Activated B cell treated with CpG ODN at 0.5 μM for 24 hours (primary cell): Measurements from ENCODE around the gene CNMD. TPM values are rescaled to one million over a fixed set of nuclear protein-coding genes. Genes with fewer than 3 reads are reported as not detected.

Source experiments
- ATAC-seq: fragments of 200-7000 bp; cut with Tn5 transposase; one replicate; pipeline ENCODE4 v1.10.0; 2021; ENCODE audit warnings: low read depth, mild to moderate bottlenecking, moderate library complexity
- CTCF ChIA-PET: fragments of 350-600 bp; sonication (Branson Sonifier 250); formaldehyde crosslinking; loops from one replicate; lab custom pipeline; 2021; ENCODE audit warnings: antibody characterized with exemption; lab: Charles Lee
- POLR2A ChIA-PET: fragments of 350-600 bp; sonication (Branson Sonifier 250); formaldehyde crosslinking; loops from one replicate; lab custom pipeline; 2021; ENCODE audit warnings: antibody characterized with exemption; lab: Charles Lee
- DNase-seq: peaks from one replicate; pipeline ENCODE4 v3.0.0; 2022
- H3K27ac Mint-ChIP-seq: one replicate; pipeline ENCODE4 v1.8.0; 2020; ENCODE audit warnings: mixed read lengths
- H3K27me3 Mint-ChIP-seq: one replicate; pipeline ENCODE4 v1.8.0; 2021; ENCODE audit warnings: mixed read lengths
- H3K36me3 Mint-ChIP-seq: one replicate; pipeline ENCODE4 v1.8.0; 2021; ENCODE audit warnings: low read depth, mixed read lengths
- H3K4me1 Mint-ChIP-seq: one replicate; pipeline ENCODE4 v1.8.0; 2021; ENCODE audit warnings: mixed read lengths
- H3K4me3 Mint-ChIP-seq: one replicate; pipeline ENCODE4 v1.8.0; 2020; ENCODE audit warnings: mild to moderate bottlenecking, mixed read lengths
- H3K9me3 Mint-ChIP-seq: one replicate; pipeline ENCODE4 v1.8.0; 2020; ENCODE audit warnings: mixed read lengths
- CTCF ChIP-seq: fragments of 200-600 bp; IDR thresholded peaks from one replicate; pipeline ENCODE4 v1.8.0; 2022; ENCODE audit warnings: antibody characterized with exemption, mild to moderate bottlenecking
- intact Hi-C: fragments of 100-400 bp; cut with micrococcal nuclease; formaldehyde crosslinking; loops from one replicate; pipeline ENCODE4 v1.15.1; 2024
- total RNA-seq: library from RNA; stranded (reverse); gene quantifications from 2 replicates; pipeline ENCODE4 v1.2.3, GENCODE V29; 2022

The CNMD gene
- total RNA-seq, 1 donor from 2014 or later, result not detected

- no peaks in the 10 kb centered on the region for H3K36me3 Mint-ChIP-seq
- H3K27ac Mint-ChIP-seq, result no peak overlapping the region
- CTCF ChIA-PET, result no interaction called here
- no peak for TF ChIP-seq CTCF
- peaks cover 5% of the 10 kb centered on the region for H3K9me3 Mint-ChIP-seq
- intact Hi-C loops, result no loop called here
- no peak for DNase-seq
- peaks cover 6% of the 10 kb centered on the region for H3K4me1 Mint-ChIP-seq
- ATAC-seq, result no peak
- peaks cover 33% of the 10 kb centered on the region for H3K27me3 Mint-ChIP-seq
- no peak overlapping the region for H3K4me3 Mint-ChIP-seq
- POLR2A ChIA-PET, result no interaction called here
These were observed 1.7 kb downstream of the CNMD start for GRCh38 chr13:52737965-52738364.

- POLR2A ChIA-PET, result no interaction called here
- CTCF ChIA-PET, result no interaction called here
- DNase-seq, result no peak
- Mint-ChIP-seq H3K4me3 (no peak overlapping the region), H3K27ac (no peak overlapping the region), H3K4me1 (peaks cover 6% of the 10 kb centered on the region), H3K27me3 (peaks cover 29% of the 10 kb centered on the region), H3K36me3 (no peaks in the 10 kb centered on the region), H3K9me3 (peaks cover under 1% of the 10 kb centered on the region)
- no peak for ATAC-seq
- intact Hi-C loops, result no loop called here
- no peak for TF ChIP-seq CTCF
These were observed 2.2 kb downstream of the CNMD start for GRCh38 chr13:52737451-52737850.

GRCh38 chr13:52736891-52737290 is 2.7 kb downstream of the CNMD start:
- Mint-ChIP-seq H3K27ac (no peak overlapping the region), H3K36me3 (no peaks in the 10 kb centered on the region), H3K4me3 (no peak overlapping the region), H3K27me3 (peaks cover 24% of the 10 kb centered on the region), H3K9me3 (no peaks in the 10 kb centered on the region), H3K4me1 (peaks cover 6% of the 10 kb centered on the region)
- intact Hi-C loops, result no loop called here
- ChIA-PET CTCF (no interaction called here), POLR2A (no interaction called here)
- DNase-seq (no peak), ATAC-seq (no peak)
- no peak for TF ChIP-seq CTCF

- ChIA-PET CTCF (no interaction called here), POLR2A (no interaction called here)
- H3K36me3 Mint-ChIP-seq, result no peaks in the 10 kb centered on the region
- TF ChIP-seq CTCF, result no peak
- intact Hi-C loops, result no loop called here
- ATAC-seq (no peak), DNase-seq (no peak)
- peaks cover 6% of the 10 kb centered on the region for H3K27me3 Mint-ChIP-seq
- no peak overlapping the region for H3K4me3 Mint-ChIP-seq
- H3K9me3 Mint-ChIP-seq, result no peaks in the 10 kb centered on the region
- no peak overlapping the region for H3K27ac Mint-ChIP-seq
- peaks cover 2% of the 10 kb centered on the region for H3K4me1 Mint-ChIP-seq
These were observed 5.5 kb downstream of the CNMD start for GRCh38 chr13:52734075-52734623.

- CTCF ChIA-PET, result no interaction called here
- Mint-ChIP-seq H3K27me3 (peaks cover 11% of the 10 kb centered on the region), H3K9me3 (peaks cover 5% of the 10 kb centered on the region), H3K4me3 (no peak overlapping the region), H3K27ac (no peak overlapping the region), H3K36me3 (no peaks in the 10 kb centered on the region), H3K4me1 (no peaks in the 10 kb centered on the region)
- POLR2A ChIA-PET, result no interaction called here
- intact Hi-C loops, result no loop called here
- ATAC-seq (no peak), DNase-seq (no peak)
- TF ChIP-seq CTCF, result no peak
These were observed 13.4 kb downstream of the CNMD start for GRCh38 chr13:52726258-52726657.
